Mammary epithelial cell (primary cell): ENCODE data around the gene GIMAP5.

Experiments used
- CTCF ChIP-seq, 2 donors: IDR thresholded peaks in 1 of 2; conservative IDR thresholded peaks in 1 of 2; 2 replicates each; pipeline ENCODE4 v1.5.1; 2011 to 2012; ENCODE audit warnings: inconsistent platforms in 2 of 2, low read length in 2 of 2, mild to moderate bottlenecking in 2 of 2, control low read depth in 1 of 2, low read depth in 1 of 2; ENCODE audit not compliant: insufficient read depth in 1 of 2; ENCODE audit errors: extremely low read depth in 1 of 2
- EZH2 ChIP-seq: IDR thresholded peaks from 2 replicates; pipeline ENCODE4 v1.6.1; 2012; ENCODE audit warnings: low read length, inconsistent platforms, borderline replicate concordance

- TF ChIP-seq CTCF (conservative IDR thresholded peaks at IDR 0.05 in 1 of 2, IDR thresholded peaks at IDR 0.05 in 1 of 2; ENCODE audit: extremely low read depth in 1 of 2, insufficient read depth in 1 of 2, low read depth in 1 of 2, low read length in 2 of 2) (no peak), EZH2 (no peak)
These were observed 1.4 kb downstream of the GIMAP5 start for GRCh38 chr7:150738591-150739001.
